Pancreas (tissue), 10 donors: ENCODE data around the gene ESPN. TPM values are rescaled to one million over a fixed set of nuclear protein-coding genes. Genes with fewer than 3 reads are reported as not detected.
A peak's percentile ranks its signal among the peaks of the same experiment; 100 is the strongest.

Experiments
- ATAC-seq, 4 donors: fragments of 200-7000 bp; cut with Tn5 transposase; one replicate each; pipeline versions ENCODE4 v1.8.0 to v1.9.1; 2020; ENCODE audit warnings: mild to moderate bottlenecking in 4 of 4, moderate library complexity in 4 of 4
- DNase-seq, 6 donors: peaks; one replicate each; pipeline ENCODE4 v3.0.0-alpha.2; 2020
- FAIRE-seq: peaks from 2 replicates; lab custom pipeline; 2012; peaks lifted over from hg19 to GRCh38; lab: Jason Lieb, UNC
- H3K27ac ChIP-seq, 4 donors: fragments of 200-600 bp; sonication (generic); 1 replicate in 3 of 4; 2 replicates in 1 of 4; pipeline versions ENCODE4 v1.5.0 to v1.8.0; 2020
- H3K27me3 ChIP-seq, 4 donors: fragments of 200-600 bp; one replicate each; pipeline ENCODE4 v1.8.0; 2021
- H3K36me3 ChIP-seq, 3 donors: fragments of 200-600 bp; sonication (generic) in 1 of 3; one replicate each; pipeline versions ENCODE4 v1.5.0 to v1.8.0; 2020 to 2021
- H3K4me1 ChIP-seq, 3 donors: fragments of 200-600 bp; one replicate each; pipeline ENCODE4 v1.8.0; 2021
- H3K4me3 ChIP-seq, 4 donors: fragments of 200-600 bp; sonication (generic) in 2 of 4; one replicate each; pipeline versions ENCODE4 v1.5.0 to v1.8.0; 2020 to 2021
- H3K9me3 ChIP-seq, 4 donors: fragments of 200-600 bp; one replicate each; pipeline ENCODE4 v1.8.0; 2021
- WGBS, 2 donors: extraction: QIAGEN DNeasy Blood & Tissue Kit; methylation state at CpG; one replicate each; pipeline ENCODE4 v1.1.7; 2013; 5-methylcytosine and 5-hydroxymethylcytosine counted together
- intact Hi-C, 3 donors: fragments of 100-400 bp; cut with DNase I; formaldehyde crosslinking; loops; one replicate each; pipeline versions ENCODE4 v1.11.1 to v1.14.2; 2022
- polyA plus RNA-seq, 2 donors: library from polyadenylated mRNA; stranded (reverse); fragments of 200-250 nt; gene quantifications; one replicate each; pipeline ENCODE4 v1.2.3, GENCODE V29; 2013
- total RNA-seq, 6 donors: library from RNA; stranded (reverse); fragmentation: NEBNext Ultra II Directional in 4 of 6; extraction: Animal tissue kit (Norgen Biotek cat#: 25700) in 4 of 6; gene quantifications; one replicate each; pipeline versions ENCODE4 v1.2.1 to v1.2.4, GENCODE V29; 2021 to 2023
- TF ChIP-seq, protein P1 (sequence below), 4 donors: fragments of 200-600 bp; sonication (generic) in 3 of 4; IDR thresholded peaks; one replicate each; pipeline versions ENCODE4 v1.5.0 to v1.8.0; 2021; ENCODE audit warnings: antibody characterized with exemption in 4 of 4
- donor health status: healthy with polysubstance abuse.
- donor health status: DM: no; HTN: no; CAD: no; lungs with moderate emphysema.
- donor health status: DM: no; HTN: no; CAD: no.
- donor health status: control.
- donor health status: control.
- donor health status: Bipolar disorder and iron deficiency.
- donor health status: DM: yes; HTN: yes; CAD: no.
- donor health status: DM: no; HTN: no; CAD: no.
- donor health status: DM: no; HTN: no; CAD: no.
- donor health status: DM: yes; HTN: yes; CAD: no.

Gene ESPN
- total and polyA plus RNA-seq, 8 donors, result 0.28 to 2.5 (median 0.68) TPM

DNA sequence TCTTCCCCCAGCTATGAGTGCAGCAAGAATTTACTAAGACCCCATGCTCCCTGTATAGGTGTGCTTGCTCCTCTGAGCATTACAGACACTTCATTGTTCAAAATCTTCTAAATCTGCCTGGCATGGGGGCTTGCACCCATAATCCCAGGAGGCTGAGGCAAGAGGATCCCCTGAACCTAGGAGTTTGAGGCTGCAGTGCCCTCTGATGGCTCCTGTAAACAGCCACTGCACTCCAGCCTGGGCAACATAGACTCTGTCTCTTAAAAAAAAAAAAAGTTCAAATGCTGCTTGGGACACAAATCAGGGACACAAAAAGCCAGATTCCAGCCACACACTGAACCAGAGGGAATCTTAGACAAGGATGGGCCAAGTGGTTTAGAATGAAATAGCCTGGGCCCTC, 27.6 kb upstream of the ESPN start:
- TF ChIP-seq, protein P1, sequence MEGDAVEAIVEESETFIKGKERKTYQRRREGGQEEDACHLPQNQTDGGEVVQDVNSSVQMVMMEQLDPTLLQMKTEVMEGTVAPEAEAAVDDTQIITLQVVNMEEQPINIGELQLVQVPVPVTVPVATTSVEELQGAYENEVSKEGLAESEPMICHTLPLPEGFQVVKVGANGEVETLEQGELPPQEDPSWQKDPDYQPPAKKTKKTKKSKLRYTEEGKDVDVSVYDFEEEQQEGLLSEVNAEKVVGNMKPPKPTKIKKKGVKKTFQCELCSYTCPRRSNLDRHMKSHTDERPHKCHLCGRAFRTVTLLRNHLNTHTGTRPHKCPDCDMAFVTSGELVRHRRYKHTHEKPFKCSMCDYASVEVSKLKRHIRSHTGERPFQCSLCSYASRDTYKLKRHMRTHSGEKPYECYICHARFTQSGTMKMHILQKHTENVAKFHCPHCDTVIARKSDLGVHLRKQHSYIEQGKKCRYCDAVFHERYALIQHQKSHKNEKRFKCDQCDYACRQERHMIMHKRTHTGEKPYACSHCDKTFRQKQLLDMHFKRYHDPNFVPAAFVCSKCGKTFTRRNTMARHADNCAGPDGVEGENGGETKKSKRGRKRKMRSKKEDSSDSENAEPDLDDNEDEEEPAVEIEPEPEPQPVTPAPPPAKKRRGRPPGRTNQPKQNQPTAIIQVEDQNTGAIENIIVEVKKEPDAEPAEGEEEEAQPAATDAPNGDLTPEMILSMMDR (IDR thresholded peaks at IDR 0.05), result no peak
- FAIRE-seq (no peak), ATAC-seq (no peak), DNase-seq (no peak)
- no peaks in the 10 kb centered on the region for H3K36me3 ChIP-seq
- peaks cover 5 to 11% (median 9%) of the 10 kb centered on the region in 3 donors for H3K4me1 ChIP-seq
- no peak overlapping the region for H3K27ac ChIP-seq
- intact Hi-C loops, result no loop called here
- no peak overlapping the region for H3K4me3 ChIP-seq
- no peaks in the 10 kb centered on the region for H3K27me3 ChIP-seq
- no peaks in the 10 kb centered on the region for H3K9me3 ChIP-seq

DNA sequence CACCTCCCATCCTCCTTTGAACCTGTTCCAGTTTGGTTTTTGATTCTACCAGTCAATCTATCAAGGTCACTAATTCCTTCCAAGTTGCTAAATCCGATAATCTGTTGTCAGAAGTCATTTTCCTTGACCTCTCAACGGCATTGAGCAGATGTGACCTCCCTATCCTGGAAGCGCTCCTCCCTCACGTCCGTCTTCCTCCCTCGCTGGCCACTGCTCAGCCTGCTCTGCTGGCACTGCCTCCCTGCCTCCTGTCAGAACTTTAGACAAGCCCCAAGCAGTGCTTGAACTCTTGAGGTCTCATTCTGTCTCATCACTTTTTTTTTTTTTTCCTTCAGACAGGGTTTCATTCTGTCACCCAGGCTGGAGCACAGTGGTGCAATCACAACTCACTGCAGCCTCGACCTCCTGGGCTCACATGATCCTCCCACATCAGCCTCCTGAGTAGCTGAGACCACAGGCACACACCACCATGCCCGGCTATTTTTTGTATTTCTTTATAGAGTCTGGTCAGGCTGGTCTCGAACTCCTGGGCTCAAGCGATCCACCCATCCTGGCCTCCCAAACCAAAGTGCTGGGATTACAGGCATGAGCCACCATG, 26.6 kb upstream of the ESPN start:
- no peaks in the 10 kb centered on the region for H3K27me3 ChIP-seq
- FAIRE-seq (no peak), ATAC-seq (no peak), DNase-seq (no peak)
- TF ChIP-seq, protein P1 (IDR thresholded peaks at IDR 0.05), result no peak
- no peaks in the 10 kb centered on the region for H3K36me3 ChIP-seq
- intact Hi-C loops, result no loop called here
- H3K9me3 ChIP-seq, result no peaks in the 10 kb centered on the region
- H3K4me3 ChIP-seq, result no peak overlapping the region
- no peak overlapping the region for H3K27ac ChIP-seq
- 43 to 48% methylated on average over 10 of the region's 10 CpGs for WGBS, 2 donors
- peaks cover 0 to 4% (median 4%) of the 10 kb centered on the region in 3 donors for H3K4me1 ChIP-seq

DNA sequence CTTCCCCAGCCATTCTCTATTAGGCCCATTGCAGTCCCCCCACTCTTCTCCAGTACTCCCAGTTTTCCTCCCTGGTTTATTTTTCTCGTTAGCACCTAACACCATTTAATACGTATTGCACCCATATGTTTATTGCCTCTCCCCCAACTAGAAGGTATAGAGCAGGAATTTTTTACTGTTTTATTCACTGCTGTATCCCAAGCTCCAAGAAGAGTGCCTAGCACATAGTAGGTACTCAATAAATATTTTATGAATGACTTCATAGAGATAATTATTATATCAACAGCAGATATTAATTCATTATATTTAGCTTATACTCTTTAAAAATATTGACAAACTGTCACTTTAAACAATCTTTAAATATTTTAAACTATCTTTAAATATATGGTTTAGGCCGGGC, 25.3 kb upstream of the ESPN start:
- Histone ChIP-seq H3K4me3 (no peak overlapping the region), H3K9me3 (no peaks in the 10 kb centered on the region), H3K4me1 (peaks cover 0 to under 1% (median under 1%) of the 10 kb centered on the region in 3 donors), H3K36me3 (no peaks in the 10 kb centered on the region), H3K27me3 (no peaks in the 10 kb centered on the region), H3K27ac (no peak overlapping the region)
- ATAC-seq, result no peak
- intact Hi-C loops, result no loop called here
- 71 to 72% methylated on average over 3 of the region's 3 CpGs for WGBS, 2 donors
- no peak for DNase-seq
- TF ChIP-seq, protein P1 (IDR thresholded peaks at IDR 0.05), result no peak
- FAIRE-seq, result no peak

DNA sequence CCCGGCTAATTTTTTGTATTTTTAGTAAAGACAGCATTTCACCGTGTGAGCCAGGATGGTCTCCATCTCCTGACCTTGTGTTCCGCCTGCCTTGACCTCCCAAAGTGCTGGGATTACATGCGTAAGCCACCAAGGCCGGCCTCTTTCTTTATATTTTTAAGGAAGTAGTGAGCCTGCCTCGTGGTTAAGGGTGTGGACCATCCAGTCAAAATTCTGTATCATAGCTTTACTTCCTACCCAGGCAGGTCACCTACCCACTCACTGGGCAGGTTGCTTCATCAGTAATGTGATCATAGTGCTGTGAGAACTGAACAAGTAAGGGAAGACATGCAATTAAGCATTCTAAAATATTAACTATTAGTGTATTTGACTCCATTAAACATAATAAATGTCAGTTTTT, 22.9 kb upstream of the ESPN start:
- DNase-seq (peak in 1 of 6 donors; percentile 1), FAIRE-seq (no peak), ATAC-seq (peak in 1 of 4 donors; percentile 31)
- intact Hi-C loops, result loop anchor here in 1 of 3 donors (10.0 kb wide), 1 partner anchor 47 kb away; no protein-coding TSS in a partner anchor
- H3K4me1 ChIP-seq, result no peaks in the 10 kb centered on the region
- TF ChIP-seq, protein P1 (IDR thresholded peaks at IDR 0.05), result no peak
- no peaks in the 10 kb centered on the region for H3K9me3 ChIP-seq
- H3K36me3 ChIP-seq, result no peaks in the 10 kb centered on the region
- no peaks in the 10 kb centered on the region for H3K27me3 ChIP-seq
- 60 to 68% methylated on average over 6 of the region's 6 CpGs for WGBS, 2 donors
- no peak overlapping the region for H3K4me3 ChIP-seq
- H3K27ac ChIP-seq, result no peak overlapping the region

DNA sequence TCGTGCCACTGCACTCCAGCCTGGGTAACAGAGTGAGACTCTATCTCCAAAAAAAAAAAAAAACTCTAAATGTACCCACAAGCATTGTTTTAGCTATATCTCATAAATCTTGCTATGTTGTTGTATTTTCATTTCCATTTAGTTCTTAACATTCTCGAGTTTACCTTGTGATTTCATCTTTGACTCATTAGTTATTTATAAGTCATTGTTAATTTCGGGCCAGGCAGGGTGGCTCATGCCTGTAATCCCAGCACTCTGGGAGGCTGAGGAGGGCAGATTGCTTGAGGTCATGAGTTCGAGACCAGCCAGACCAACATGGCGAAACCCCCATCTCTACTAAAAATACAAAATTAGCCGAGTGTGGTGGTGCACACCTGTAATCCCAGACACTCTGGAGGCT, 16.6 kb upstream of the ESPN start:
- H3K27me3 ChIP-seq, result no peaks in the 10 kb centered on the region
- ATAC-seq (no peak), DNase-seq (no peak), FAIRE-seq (no peak)
- H3K9me3 ChIP-seq, result no peaks in the 10 kb centered on the region
- WGBS, 2 donors, result 69 to 80% methylated on average over 6 of the region's 6 CpGs
- H3K36me3 ChIP-seq, result no peaks in the 10 kb centered on the region
- no peak overlapping the region for H3K4me3 ChIP-seq
- H3K4me1 ChIP-seq, result no peaks in the 10 kb centered on the region
- intact Hi-C loops, result loop anchor here in 2 of 3 donors (5.0 to 10.0 kb wide), 4 partner anchors 53 to 161 kb away; no protein-coding TSS in a partner anchor
- TF ChIP-seq, protein P1 (IDR thresholded peaks at IDR 0.05), result no peak
- no peak overlapping the region for H3K27ac ChIP-seq
